ENCODE measurements around the gene HENMT1.

HENMT1 gene

GRCh38 chr1:108627256-108627655, 33.6 kb downstream of the HENMT1 start:
- DNase-seq (ENCODE audit: low spot score) = no peak

- DNase-seq (ENCODE audit: low spot score) = no peak
These were observed 36.8 kb downstream of the HENMT1 start for GRCh38 chr1:108624069-108624468.

GRCh38 chr1:108617724-108618056, 43.2 kb downstream of the HENMT1 start:
- DNase-seq (ENCODE audit: low spot score) = no peak

GRCh38 chr1:108617008-108617723, 43.7 kb downstream of the HENMT1 start:
- no peak for DNase-seq (ENCODE audit: low spot score)

- DNase-seq (ENCODE audit: low spot score) = no peak
These were observed 45.3 kb downstream of the HENMT1 start for GRCh38 chr1:108615544-108615943.

- no peak for DNase-seq (ENCODE audit: low spot score)
These were observed 48.4 kb downstream of the HENMT1 start for GRCh38 chr1:108612496-108612895.

GRCh38 chr1:108611984-108612383, 48.9 kb downstream of the HENMT1 start:
- DNase-seq (ENCODE audit: low spot score) = no peak

GRCh38 chr1:108610073-108610472, 50.8 kb downstream of the HENMT1 start:
- no peak for DNase-seq (ENCODE audit: low spot score)

GRCh38 chr1:108609483-108610049, 51.3 kb downstream of the HENMT1 start:
- no peak for DNase-seq (ENCODE audit: low spot score)

- DNase-seq (ENCODE audit: low spot score) = no peak
These were observed 54.4 kb downstream of the HENMT1 start for GRCh38 chr1:108606478-108606877.

GRCh38 chr1:108605633-108606032, 55.3 kb downstream of the HENMT1 start:
- no peak for DNase-seq (ENCODE audit: low spot score)

GRCh38 chr1:108601708-108602410, 59.0 kb downstream of the HENMT1 start:
- DNase-seq (ENCODE audit: low spot score) = no peak

GRCh38 chr1:108600504-108600903, 60.4 kb downstream of the HENMT1 start:
- no peak for DNase-seq (ENCODE audit: low spot score)

GRCh38 chr1:108598340-108598739, 62.6 kb downstream of the HENMT1 start:
- DNase-seq (ENCODE audit: low spot score) = no peak

Data from ecto neural progenitor cell (in vitro differentiated cells).